Measurements from ENCODE around the gene DEGS1.

DNA sequence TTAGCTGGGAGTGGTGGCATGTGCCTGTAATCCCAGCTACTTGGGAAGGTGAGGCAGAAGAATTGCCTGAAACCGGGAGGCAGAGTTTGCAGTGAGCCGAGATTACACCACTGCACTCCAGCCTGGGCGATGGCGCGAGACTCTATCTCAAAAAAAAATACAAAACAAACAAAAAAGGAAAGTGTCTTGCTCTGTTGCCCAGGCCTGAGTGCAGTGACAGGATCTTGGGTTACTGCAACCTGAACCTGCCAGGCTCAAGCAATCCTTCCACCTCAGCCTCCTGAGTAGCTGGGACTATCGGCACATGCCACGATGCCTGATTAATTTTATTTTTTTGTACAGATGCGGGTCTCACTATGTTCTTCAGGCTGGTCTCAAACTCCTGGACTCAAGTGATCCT, 33.3 kb downstream of the DEGS1 start:
- TF ChIP-seq CBFB (IDR thresholded peaks at IDR 0.05; ENCODE audit: low read depth) (no peak), IRF4 (IDR thresholded peaks at IDR 0.05; ENCODE audit: low read depth, low read length) (no peak), TBL1XR1 (IDR thresholded peaks at IDR 0.05; ENCODE audit: low read depth, low read length) (no peak), RELA (IDR thresholded peaks at IDR 0.05; ENCODE audit: borderline replicate concordance, partially characterized antibody) (no peak), ASH2L (IDR thresholded peaks at IDR 0.05; ENCODE audit: borderline replicate concordance, low read depth) (no peak), NR2C2 (IDR thresholded peaks at IDR 0.05; ENCODE audit: borderline replicate concordance, control insufficient read depth, insufficient read length, low read depth) (no peak), NFYB (IDR thresholded peaks at IDR 0.05; ENCODE audit: insufficient read depth, low read depth, low read length) (no peak), RAD21 (IDR thresholded peaks at IDR 0.05; ENCODE audit: insufficient read depth, low read depth, low read length) (no peak), TAF1 (IDR thresholded peaks at IDR 0.05; ENCODE audit: borderline replicate concordance, low read depth, low read length) (no peak)
- TF ChIP-seq, protein P1, sequence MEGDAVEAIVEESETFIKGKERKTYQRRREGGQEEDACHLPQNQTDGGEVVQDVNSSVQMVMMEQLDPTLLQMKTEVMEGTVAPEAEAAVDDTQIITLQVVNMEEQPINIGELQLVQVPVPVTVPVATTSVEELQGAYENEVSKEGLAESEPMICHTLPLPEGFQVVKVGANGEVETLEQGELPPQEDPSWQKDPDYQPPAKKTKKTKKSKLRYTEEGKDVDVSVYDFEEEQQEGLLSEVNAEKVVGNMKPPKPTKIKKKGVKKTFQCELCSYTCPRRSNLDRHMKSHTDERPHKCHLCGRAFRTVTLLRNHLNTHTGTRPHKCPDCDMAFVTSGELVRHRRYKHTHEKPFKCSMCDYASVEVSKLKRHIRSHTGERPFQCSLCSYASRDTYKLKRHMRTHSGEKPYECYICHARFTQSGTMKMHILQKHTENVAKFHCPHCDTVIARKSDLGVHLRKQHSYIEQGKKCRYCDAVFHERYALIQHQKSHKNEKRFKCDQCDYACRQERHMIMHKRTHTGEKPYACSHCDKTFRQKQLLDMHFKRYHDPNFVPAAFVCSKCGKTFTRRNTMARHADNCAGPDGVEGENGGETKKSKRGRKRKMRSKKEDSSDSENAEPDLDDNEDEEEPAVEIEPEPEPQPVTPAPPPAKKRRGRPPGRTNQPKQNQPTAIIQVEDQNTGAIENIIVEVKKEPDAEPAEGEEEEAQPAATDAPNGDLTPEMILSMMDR (IDR thresholded peaks at IDR 0.05 in 2 of 3, conservative IDR thresholded peaks at IDR 0.05 in 1 of 3; ENCODE audit: control insufficient read depth in 2 of 3, extremely low read depth in 1 of 3, insufficient read depth in 1 of 3, low read depth in 3 of 3, low read length in 3 of 3), result no peak
